ENCODE results near the gene RALGPS1. TPM values are rescaled to one million over a fixed set of nuclear protein-coding genes. Genes with fewer than 3 reads are reported as not detected.
A peak's percentile ranks its signal among the peaks of the same experiment; 100 is the strongest.

Gene RALGPS1
- total RNA-seq, 4 donors from 2014 or later: 4.6 to 11.9 (median 10.0) TPM

DNA sequence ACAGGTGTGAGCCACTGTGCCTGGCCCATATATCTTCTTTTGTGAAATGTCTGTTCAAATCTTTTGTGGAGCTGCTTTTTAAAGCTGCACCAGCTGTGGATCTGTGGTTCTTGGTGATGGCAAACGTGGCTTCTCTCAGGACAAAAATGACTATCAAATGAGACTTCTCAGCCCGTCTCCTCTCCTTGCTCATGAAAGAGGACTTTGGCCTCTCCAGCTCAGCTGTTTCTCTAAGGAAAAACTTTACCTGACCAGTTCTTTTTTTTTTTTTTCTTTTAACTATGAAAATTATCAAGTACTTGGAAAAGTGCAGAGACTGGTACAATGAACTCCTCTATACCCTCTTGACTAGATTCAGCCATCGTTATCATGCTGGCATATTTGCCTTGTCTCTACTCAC, 44.8 kb downstream of the RALGPS1 start:
- Histone ChIP-seq H3K27me3 (no peaks in the 10 kb centered on the region), H3K9me3 (no peaks in the 10 kb centered on the region), H3K4me1 (peaks cover 20 to 39% (median 24%) of the 10 kb centered on the region in 4 donors), H3K27ac (replicated peaks in 1 of 4) (no peak overlapping the region), H3K36me3 (peaks cover 0 to 6% (median 0%) of the 10 kb centered on the region in 4 donors), H3K4me3 (no peak overlapping the region)
- intact Hi-C loops (cut with DNase I): no loop called here
- 89% methylated on average over 3 of the region's 3 CpGs for WGBS
- TF ChIP-seq EP300 (IDR thresholded peaks at IDR 0.05) (no peak), POLR2A (IDR thresholded peaks at IDR 0.05; ENCODE audit: low read depth) (no peak), POLR2AphosphoS5 (IDR thresholded peaks at IDR 0.05) (no peak)
- TF ChIP-seq, protein P1, sequence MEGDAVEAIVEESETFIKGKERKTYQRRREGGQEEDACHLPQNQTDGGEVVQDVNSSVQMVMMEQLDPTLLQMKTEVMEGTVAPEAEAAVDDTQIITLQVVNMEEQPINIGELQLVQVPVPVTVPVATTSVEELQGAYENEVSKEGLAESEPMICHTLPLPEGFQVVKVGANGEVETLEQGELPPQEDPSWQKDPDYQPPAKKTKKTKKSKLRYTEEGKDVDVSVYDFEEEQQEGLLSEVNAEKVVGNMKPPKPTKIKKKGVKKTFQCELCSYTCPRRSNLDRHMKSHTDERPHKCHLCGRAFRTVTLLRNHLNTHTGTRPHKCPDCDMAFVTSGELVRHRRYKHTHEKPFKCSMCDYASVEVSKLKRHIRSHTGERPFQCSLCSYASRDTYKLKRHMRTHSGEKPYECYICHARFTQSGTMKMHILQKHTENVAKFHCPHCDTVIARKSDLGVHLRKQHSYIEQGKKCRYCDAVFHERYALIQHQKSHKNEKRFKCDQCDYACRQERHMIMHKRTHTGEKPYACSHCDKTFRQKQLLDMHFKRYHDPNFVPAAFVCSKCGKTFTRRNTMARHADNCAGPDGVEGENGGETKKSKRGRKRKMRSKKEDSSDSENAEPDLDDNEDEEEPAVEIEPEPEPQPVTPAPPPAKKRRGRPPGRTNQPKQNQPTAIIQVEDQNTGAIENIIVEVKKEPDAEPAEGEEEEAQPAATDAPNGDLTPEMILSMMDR (IDR thresholded peaks at IDR 0.05): no peak
- DNase-seq (ENCODE audit: extremely low spot score): no peak

DNA sequence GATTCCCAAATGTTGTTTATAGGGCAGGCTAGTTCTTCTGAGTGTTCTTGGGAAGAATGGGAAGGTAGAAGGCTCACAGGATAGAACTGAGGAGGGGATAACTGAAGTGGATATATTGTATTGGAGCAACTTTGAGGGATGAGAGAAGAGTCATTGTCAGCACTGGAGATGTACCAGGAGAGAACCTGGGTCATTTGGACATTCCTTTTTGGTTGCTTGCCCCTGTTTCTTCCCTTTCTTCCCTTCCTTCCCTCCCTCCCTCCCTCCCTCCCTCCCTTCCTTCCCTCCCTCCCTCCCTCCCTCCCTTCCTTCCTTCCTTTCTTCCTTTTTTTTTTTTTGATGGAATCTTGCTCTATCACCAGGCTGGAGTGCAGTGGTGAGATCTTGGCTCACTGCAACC, 45.3 kb downstream of the RALGPS1 start:
- no peaks in the 10 kb centered on the region for H3K27me3 ChIP-seq
- no peak overlapping the region for H3K27ac ChIP-seq (replicated peaks in 1 of 4)
- no peaks in the 10 kb centered on the region for H3K9me3 ChIP-seq
- no peak overlapping the region for H3K4me3 ChIP-seq
- intact Hi-C loops (cut with DNase I): no loop called here
- H3K4me1 ChIP-seq: peaks cover 22 to 42% (median 24%) of the 10 kb centered on the region in 4 donors
- DNase-seq (ENCODE audit: extremely low spot score): no peak
- TF ChIP-seq, protein P1 (IDR thresholded peaks at IDR 0.05): no peak
- no peak for TF ChIP-seq POLR2AphosphoS5 (IDR thresholded peaks at IDR 0.05)
- TF ChIP-seq POLR2A (IDR thresholded peaks at IDR 0.05; ENCODE audit: low read depth): no peak
- TF ChIP-seq EP300 (IDR thresholded peaks at IDR 0.05): no peak
- H3K36me3 ChIP-seq: peaks cover 0 to 6% (median 0%) of the 10 kb centered on the region in 4 donors

DNA sequence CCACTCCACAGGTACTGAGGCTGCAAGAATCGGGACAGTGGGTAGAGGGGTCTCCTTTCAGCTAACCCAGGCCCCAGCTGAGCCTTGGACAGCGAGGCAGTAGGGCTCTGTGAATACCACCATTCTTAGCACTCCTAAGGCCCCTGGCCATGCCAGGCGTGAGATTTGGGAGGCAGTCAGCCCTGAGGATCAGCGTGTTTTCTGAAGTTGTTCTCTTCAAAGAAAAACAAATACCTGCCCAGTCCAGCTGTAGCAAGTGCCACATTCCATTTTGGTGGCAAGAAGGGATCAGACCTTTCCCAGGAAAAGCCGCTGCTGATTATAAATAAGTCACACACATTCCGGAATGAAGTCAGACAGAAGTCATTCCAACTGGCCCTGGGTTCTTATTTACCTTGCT, 47.8 kb downstream of the RALGPS1 start:
- peaks cover 23 to 31% (median 24%) of the 10 kb centered on the region in 4 donors for H3K4me1 ChIP-seq
- WGBS: 89% methylated on average over 6 of the region's 6 CpGs
- H3K36me3 ChIP-seq: peaks cover 0 to 6% (median 0%) of the 10 kb centered on the region in 4 donors
- no peak overlapping the region for H3K4me3 ChIP-seq
- no peak for DNase-seq (ENCODE audit: extremely low spot score)
- intact Hi-C loops (cut with DNase I): no loop called here
- no peak overlapping the region for H3K27ac ChIP-seq (replicated peaks in 1 of 4)
- no peak for TF ChIP-seq EP300 (IDR thresholded peaks at IDR 0.05)
- TF ChIP-seq POLR2AphosphoS5 (IDR thresholded peaks at IDR 0.05): no peak
- TF ChIP-seq POLR2A (IDR thresholded peaks at IDR 0.05; ENCODE audit: low read depth): no peak
- TF ChIP-seq, protein P1 (IDR thresholded peaks at IDR 0.05): no peak
- no peaks in the 10 kb centered on the region for H3K27me3 ChIP-seq
- H3K9me3 ChIP-seq: no peaks in the 10 kb centered on the region

DNA sequence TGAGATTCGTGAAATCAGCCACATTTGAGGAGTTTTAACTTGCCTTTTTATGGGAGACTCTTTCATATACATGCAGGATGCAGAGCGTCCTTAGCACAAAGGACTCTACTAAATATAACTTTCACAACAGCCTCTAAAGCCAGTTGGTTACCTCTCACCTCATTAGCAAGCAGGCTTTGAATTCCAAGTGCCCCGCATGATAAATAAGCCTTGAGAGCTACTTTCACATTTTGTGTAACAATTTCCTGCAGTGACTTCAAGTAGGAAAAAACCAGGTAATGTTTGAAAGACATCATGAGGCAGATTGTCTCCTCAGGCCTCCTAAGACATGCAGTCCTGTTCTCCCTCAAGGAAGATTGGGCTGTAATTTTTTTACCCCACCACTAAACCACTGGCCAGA, 50.5 kb downstream of the RALGPS1 start:
- Histone ChIP-seq H3K4me3 (no peak overlapping the region), H3K27ac (replicated peaks in 1 of 4) (peak overlapping the region in 1 of 4 donors; percentile 12), H3K27me3 (no peaks in the 10 kb centered on the region), H3K9me3 (no peaks in the 10 kb centered on the region), H3K36me3 (peaks cover 0 to 6% (median 0%) of the 10 kb centered on the region in 4 donors), H3K4me1 (peaks cover 5 to 13% (median 10%) of the 10 kb centered on the region in 4 donors)
- TF ChIP-seq, protein P1 (IDR thresholded peaks at IDR 0.05): no peak
- TF ChIP-seq POLR2A (IDR thresholded peaks at IDR 0.05; ENCODE audit: low read depth): no peak
- no peak for TF ChIP-seq EP300 (IDR thresholded peaks at IDR 0.05)
- TF ChIP-seq POLR2AphosphoS5 (IDR thresholded peaks at IDR 0.05): no peak
- intact Hi-C loops (cut with DNase I): no loop called here
- 59% methylated on average over 3 of the region's 3 CpGs for WGBS
- no peak for DNase-seq (ENCODE audit: extremely low spot score)
